VCaP (cell line): ENCODE measurements around the gene UQCC2.

ENCODE experiments used
- H3K27ac ChIP-seq: fragments of 450-650 bp; 2 replicates; pipeline ENCODE4 v1.5.1; 2017
- CTCF ChIP-seq: fragments of 450-650 bp; conservative IDR thresholded peaks from 2 replicates; pipeline ENCODE4 v1.5.1; 2017; ENCODE audit warnings: mild to moderate bottlenecking, moderate library complexity

Gene UQCC2

GRCh38 chr6:33747823-33748222, 36.3 kb upstream of the UQCC2 start:
- no peak overlapping the region; the same call in 1 of the 2 replicates for H3K27ac ChIP-seq
- no peak for TF ChIP-seq CTCF

- peak within 1 kb of the TSS; percentile 99 for H3K27ac ChIP-seq
- TF ChIP-seq CTCF = no peak
Measured at GRCh38 chr6:33746651-33747100, 35.2 kb upstream of the UQCC2 start, which contains the start of gene IP6K3. Gene IP6K3, minus strand, starts transcription at chr6:33746905. Its CDS starts 11,429 bp downstream, at chr6:33735476.

- no peak for TF ChIP-seq CTCF
- peak overlapping the region; percentile 99 for H3K27ac ChIP-seq
Measured at GRCh38 chr6:33746036-33746600, 34.6 kb upstream of the UQCC2 start.

GRCh38 chr6:33745548-33745947, 34.0 kb upstream of the UQCC2 start:
- peak overlapping the region; percentile 99 for H3K27ac ChIP-seq
- no peak for TF ChIP-seq CTCF

GRCh38 chr6:33744895-33745546, 33.5 kb upstream of the UQCC2 start:
- peak overlapping the region; percentile 99 for H3K27ac ChIP-seq
- TF ChIP-seq CTCF = no peak

- TF ChIP-seq CTCF = peak; percentile 100
- peak overlapping the region; percentile 99 for H3K27ac ChIP-seq
Measured at GRCh38 chr6:33744001-33744848, 32.7 kb upstream of the UQCC2 start.

- H3K27ac ChIP-seq = peak overlapping the region; percentile 1; the same call in 1 of the 2 replicates
- TF ChIP-seq CTCF = no peak
Measured at GRCh38 chr6:33742837-33743236, 31.3 kb upstream of the UQCC2 start.
